Hepatic stellate cell (primary cell): ENCODE data around the gene RHOBTB1.
A peak's percentile ranks its signal among the peaks of the same experiment; 100 is the strongest.
"Not testable (repeated sequence)": the region's sequence is repeated elsewhere in the genome, so short reads cannot be mapped to it uniquely, and the experiment has no call there.

ENCODE experiments used
- DNase-seq: peaks from one replicate; pipeline ENCODE4 v3.0.0; 2011; ENCODE audit warnings: low spot score

RHOBTB1 gene

DNA sequence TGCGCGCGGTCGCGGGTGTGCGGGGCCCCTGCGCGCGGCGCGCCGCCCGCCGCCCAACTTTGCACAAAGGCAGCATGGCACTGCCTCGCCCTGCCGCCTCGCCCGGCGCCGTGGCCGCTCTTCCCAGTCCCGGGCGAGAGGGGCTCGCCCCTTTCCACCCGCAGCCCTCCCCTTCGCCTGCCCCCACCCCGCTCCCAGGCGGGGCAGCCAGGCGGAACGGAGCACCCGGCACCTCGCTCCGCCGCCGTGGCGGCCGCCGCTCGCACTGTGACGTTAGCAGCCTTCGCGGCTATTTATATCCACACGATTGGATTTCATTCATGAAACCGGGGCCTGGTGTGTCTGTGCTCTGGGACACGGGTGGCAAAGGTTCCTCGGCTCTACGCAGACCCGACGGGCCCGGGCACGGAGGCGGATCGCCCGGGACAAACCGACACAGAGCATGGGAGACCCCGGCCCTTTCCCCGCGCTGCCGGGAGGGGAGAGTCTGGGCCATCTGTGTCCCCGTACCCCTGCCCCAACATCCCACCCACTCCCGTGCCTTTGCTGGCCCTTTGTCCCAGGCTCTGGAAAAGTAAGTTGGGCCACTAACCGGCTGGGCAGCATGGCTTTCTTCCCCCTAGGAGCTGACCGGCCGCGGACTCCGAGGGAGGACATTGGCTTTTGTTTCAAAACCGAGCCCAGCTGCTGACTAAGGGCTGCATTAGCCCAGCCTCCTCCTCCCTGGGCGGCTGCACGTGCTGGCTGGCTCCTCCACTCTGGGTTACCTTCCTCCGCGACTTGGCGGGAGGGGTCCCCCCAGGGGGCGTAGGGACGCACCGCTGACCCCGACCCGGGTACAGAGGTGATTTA is at the start of gene RHOBTB1:
Gene RHOBTB1 (minus strand): TSS at position 128 of the 852 bp plus-strand sequence. CDS start 32,643 bp downstream, outside the sequence.
- peak; percentile 69 for DNase-seq

DNA sequence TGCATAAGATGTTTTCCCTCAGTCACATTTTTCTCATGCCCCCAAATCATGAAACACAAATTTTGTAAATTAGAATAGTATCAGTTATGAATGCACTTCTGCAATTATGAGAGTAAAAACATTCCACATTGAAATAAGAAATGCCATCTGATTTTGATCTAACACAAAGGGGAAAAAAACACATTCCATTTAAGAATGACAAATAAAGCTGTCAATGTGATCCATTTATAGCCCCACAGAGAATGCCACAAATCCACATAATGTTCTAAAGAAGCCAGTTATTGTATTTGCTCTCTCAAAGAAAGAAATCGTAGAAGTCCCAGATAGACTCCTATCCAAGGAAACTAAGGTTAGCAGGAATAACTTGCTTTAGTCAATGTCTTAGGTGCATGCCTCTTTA is 48.7 kb upstream of the RHOBTB1 start:
- no peak for DNase-seq

GRCh38 chr10:60990663-60991062 is 46.7 kb upstream of the RHOBTB1 start:
- no peak for DNase-seq

DNA sequence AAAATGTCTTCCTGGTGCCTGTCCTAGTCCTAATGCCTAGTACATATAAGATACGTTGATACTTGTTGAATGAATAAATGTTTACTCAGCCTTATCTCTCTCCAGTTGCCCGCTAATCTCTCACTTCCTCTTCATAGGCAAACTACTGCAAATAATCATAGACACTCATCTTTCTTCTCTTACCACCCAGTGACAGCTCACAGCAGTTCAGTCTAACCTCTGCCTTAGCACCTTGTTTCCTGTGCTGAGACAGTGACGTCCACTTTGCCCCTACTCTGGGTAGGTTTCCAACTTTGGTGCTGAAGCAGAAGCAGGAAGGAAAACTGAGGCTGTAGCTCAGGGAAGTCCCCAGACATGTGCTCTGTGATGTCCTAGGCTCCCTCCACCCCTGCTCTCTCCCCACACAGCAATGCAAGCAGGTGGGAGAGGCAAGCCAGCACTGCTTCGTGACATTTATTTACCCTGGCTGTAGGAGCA is 45.5 kb upstream of the RHOBTB1 start:
- no peak for DNase-seq

DNA sequence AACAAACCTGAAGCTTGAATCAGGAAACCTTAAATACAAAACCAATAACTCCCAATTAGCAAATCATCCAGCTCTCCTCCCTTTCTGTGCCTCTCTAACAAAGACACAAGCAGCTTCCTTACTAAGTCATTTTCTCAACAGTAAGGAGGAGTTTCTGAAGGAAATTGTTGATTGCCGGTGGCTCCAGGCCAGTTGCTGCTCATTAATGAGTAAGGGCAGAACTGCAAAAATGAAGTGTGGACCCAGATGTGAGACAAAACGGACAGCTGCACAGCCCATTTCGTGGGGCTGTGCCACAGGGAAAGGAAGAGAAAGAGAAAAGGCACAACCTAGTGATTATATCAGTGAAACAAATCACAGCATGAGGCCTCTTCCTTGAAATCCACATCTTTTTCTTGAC is 42.8 kb upstream of the RHOBTB1 start:
- no peak for DNase-seq

DNA sequence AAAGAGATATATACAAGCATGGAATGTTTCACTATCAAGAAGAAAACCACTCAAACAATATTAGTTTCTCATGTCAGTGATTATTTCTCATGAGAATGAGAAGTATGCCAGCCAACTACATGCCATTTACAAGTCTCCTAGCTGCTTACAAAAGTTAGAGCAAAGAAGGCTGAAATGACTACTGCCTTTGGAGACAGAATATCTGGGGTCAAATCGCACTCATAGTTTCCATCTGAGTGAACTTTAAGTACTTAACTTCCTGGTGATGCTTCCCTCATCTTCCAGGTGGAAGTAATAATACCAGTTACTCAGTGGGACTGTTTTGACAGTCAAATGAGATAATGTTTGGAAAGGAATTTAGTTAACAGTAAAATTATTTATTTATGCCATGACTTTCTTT is 42.0 kb upstream of the RHOBTB1 start:
- no peak for DNase-seq

GRCh38 chr10:60980997-60981396 is 37.0 kb upstream of the RHOBTB1 start:
- no peak for DNase-seq

DNA sequence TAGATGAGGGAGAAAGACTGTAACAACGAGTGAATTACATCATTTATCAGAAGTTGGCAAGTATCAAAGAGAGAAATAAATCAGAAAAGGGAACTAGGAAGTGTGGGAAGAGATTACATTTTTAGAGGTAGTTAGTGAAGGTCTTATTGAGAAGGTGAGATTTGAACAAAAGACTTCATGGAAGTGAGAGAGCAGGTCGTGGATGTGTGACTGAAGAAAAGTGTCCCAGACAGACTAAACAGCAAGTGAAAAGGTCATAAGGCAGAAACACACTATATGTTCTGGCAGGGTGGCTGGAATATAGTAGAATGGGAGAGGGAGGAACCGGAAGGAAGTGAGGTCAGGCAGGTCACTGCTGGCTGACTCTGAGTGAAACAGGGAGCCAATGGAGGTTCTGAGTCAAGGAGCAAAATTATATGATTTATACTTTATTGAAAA is 35.7 kb upstream of the RHOBTB1 start:
- no peak for DNase-seq

GRCh38 chr10:60978287-60979115 is 34.5 kb upstream of the RHOBTB1 start:
- DNase-seq: no peak

- no peak for DNase-seq
Observed at GRCh38 chr10:60977161-60978122, 33.5 kb upstream of the RHOBTB1 start.

DNA sequence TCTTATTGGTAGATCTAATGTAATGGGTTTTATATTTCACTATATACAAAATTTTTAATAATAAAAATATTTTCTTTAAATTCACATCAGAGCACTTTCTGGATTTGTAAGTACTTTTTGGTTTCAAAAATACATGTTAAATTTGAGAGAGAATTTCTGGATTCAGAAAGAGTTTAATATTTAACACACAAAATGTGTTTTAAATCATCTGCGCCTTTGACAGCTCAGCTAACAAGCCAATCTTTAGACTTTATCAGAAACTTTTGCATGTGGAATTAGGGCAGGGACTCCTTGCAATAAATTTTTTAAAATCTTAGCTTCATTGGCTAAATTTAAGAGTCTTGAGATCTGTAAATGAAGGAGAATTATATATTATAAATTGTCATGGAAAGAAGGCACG is 32.7 kb upstream of the RHOBTB1 start:
- DNase-seq: no peak

DNA sequence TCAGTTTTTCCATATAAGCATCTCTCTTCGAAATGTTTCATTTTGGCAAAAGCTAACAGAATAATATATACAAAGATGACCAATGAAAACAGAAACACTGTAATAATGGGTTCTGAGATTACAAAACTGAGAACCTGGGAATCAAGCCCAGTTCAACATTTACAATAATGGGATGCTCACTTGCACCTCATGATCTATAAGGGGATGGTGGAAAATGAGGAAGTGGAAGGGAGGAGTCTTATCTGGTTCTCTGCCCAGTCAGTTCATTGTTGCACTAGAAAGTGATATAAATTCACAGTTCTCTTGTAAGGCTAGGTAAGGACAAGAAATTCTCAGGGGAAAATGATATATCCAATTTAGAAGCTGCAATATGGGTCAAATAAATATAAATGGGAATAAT is 31.7 kb upstream of the RHOBTB1 start:
- no peak for DNase-seq

GRCh38 chr10:60974463-60975149 is 30.6 kb upstream of the RHOBTB1 start:
- no peak for DNase-seq

DNA sequence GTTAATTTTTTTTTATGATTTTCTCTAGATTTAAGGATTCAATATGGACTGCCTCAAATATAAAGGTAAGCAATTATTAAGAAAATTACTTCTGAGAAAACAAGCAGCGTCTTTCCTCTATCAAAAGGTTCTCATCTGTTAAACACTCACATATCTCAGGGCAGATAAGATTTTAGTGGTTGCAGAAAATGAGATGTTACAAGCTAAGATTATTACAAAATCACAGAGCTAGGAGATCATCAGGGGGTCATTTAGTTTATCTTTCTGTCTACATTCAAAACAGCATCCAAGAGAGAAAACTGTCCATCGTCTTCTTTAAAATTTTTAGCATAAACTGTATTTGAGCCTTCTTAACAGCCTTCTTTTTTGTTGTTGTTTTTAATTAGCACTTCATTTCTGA is 29.1 kb upstream of the RHOBTB1 start:
- DNase-seq: no peak

DNA sequence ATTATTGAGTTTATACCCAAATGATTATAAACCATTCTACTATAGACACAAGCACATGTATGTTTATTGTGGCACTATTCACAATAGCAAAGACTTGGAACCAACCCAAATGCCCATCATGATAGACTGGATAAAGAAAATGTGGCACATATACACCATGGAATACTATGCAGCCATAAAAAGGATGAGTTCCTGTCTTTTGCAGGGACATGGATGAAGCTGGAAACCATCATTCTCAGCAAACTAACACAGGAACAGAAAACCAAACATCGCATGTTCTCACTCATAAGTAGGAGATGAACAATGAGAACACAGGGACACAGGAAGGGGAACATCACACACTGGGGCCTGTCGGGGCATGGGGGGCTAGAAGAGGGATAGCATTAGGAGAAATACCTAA is 28.2 kb upstream of the RHOBTB1 start:
- not testable (repeated sequence) for DNase-seq

- no peak for DNase-seq
Observed at GRCh38 chr10:60970526-60970925, 26.5 kb upstream of the RHOBTB1 start.

DNA sequence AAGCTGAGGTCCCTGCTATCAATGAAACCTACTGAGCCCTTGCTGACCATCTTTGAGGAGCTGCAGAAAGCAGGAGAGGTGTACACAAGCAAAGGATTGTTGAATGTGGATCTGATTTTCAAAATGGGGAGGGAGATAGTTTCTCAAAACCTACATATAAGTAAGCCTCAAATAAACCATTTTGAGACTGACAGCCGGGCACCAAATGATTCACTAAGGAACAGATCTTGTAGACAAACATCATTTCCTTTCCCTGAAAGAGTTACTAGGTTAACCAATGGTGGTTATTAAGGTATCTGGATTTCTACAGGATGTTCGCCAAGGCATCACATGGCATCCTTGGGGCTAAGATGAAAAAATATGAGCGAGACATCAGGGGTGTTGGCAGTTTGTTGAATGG is 24.5 kb upstream of the RHOBTB1 start:
- DNase-seq: no peak

- no peak for DNase-seq
Observed at GRCh38 chr10:60967854-60968484, 24.0 kb upstream of the RHOBTB1 start.

- no peak for DNase-seq
Observed at GRCh38 chr10:60967260-60967659, 23.3 kb upstream of the RHOBTB1 start.

DNA sequence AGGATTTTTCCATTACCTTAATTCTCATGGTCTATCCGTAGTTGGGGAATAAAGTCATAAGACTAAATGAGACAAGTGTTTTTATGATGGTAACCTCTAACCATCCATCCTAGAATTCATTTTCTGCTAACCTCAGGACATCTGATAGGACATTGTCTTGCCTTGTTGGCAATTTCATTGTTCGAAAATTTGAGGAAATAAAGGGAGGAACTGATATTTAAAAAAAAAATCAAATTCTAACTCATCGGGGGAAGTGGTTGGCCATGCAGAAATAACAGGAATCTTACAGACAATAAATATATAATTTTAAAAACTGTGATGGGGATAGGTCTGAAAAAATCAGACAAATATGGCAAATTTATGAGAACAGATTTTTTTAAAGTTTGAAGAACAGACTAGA is 21.7 kb upstream of the RHOBTB1 start:
- DNase-seq: no peak
